Activated CD8-positive, alpha-beta memory T cell treated with anti-CD3 and anti-CD28 coated beads, Interleukin-2, amount 50 U/mL, for 4 hours (primary cell): Measurements from ENCODE around the gene DCLRE1A.
"Not testable (repeated sequence)": the region's sequence is repeated elsewhere in the genome, so short reads cannot be mapped to it uniquely, and the experiment has no call there.

Source experiments
- DNase-seq: peaks from one replicate; pipeline ENCODE4 v3.0.0-alpha.2; 2020

Gene DCLRE1A

GRCh38 chr10:113857210-113857609 lies 3.3 kb upstream of the DCLRE1A start:
- DNase-seq = no peak

GRCh38 chr10:113856563-113856962 lies 2.7 kb upstream of the DCLRE1A start:
- no peak for DNase-seq

DNA sequence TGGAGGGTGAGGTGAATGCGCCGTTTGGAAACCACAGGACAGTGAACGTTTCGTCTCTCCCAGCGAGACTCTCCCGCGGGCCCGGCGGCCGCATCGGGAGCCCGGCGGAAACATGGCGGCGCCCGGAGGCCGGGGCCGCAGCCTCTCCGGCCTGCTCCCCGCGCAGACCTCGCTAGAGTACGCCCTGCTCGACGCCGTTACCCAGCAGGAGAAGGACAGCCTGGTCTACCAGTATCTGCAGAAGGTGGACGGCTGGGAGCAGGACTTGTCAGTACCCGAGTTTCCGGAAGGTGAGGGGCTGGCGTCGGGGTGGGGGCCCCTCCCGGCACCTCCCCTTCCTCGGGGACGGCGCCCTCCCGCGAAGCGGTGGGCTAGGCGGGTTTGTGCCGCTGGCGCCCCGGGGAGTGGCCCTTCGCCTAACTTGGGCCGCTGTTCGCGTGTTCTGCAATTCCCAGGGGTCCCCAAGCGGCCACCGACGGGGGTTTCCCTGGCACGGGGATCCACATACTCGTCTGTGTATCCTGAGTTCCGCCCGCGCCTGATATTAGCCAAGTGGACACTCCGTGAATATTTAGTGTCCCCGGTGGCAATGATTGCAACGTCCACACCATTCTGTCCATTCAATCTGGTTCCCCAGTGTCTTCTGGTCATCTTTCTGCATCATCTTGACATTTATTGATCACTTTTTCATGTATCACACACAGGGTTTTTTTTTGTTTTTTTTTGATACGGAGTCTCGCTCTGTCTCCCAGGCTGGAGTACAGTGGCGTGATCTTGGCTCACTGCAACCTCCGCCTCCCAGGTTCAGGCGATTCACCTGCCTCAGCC lies 1.1 kb upstream of the DCLRE1A start:
- peak; percentile 41 for DNase-seq

DNA sequence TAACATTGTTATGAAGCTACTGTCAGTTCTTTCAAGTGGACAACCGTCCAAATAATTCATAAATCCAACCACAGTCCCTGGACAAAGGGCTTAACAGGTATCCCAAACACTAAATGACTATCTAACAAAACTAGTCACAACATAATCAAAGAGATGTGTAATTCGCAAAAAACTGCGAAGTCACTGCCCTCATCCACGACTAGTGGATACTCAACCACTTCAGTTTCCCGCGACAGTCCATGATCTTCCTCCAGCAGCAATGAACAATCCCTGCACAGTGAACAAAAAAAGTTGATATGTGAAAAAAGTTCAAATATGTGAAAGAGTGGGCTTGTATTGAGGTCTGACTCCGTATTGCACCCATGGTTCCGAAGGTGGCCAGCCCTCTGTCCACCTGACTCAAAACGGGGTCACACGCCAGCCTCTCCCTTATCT lies 287 bp downstream of the DCLRE1A start:
- DNase-seq = no peak

DNA sequence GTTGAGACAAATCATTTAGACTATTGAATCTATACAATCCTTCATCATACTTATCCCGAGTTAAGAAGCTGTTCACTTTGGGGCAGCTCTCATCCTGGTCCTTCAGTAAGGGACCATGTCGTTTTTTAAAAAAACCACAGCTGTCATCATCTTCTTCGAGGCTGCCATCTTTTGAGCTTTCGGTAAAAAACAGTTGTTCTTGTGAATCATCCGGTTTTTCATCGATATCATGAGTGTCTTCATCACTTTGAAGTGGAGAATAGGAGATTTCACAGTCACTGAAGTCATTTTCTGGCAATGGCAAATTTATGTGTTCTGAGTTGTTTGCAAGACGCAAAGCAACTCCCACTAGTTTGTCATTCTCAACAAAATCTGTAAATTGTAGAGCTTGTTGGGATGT lies 3.9 kb downstream of the DCLRE1A start:
- DNase-seq = no peak

- no peak for DNase-seq
Observed at GRCh38 chr10:113849140-113849803, 4.6 kb downstream of the DCLRE1A start.

DNA sequence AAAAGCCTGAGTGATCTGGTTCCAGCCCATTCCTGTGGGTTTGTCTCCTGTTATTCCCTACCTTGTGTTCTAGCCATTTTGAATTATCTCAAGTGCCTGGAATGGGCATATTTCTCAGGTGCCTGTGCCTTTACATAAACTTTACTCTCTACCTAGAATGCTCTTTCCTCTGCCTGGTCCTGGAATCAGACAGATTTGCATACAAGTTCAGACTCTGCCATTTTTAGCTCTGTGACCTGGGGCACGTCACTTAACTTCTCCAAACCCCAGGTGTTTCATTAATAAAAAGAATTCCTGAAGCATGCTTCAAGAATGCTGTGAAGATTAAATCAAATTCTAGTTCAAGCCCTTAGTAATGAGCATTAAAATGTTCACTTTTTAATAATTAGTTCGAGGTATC lies 7.8 kb downstream of the DCLRE1A start:
- no peak for DNase-seq

- no peak for DNase-seq
Observed at GRCh38 chr10:113843972-113844485, 9.9 kb downstream of the DCLRE1A start.

- DNase-seq = no peak
Observed at GRCh38 chr10:113842171-113842570, 11.7 kb downstream of the DCLRE1A start.

GRCh38 chr10:113828567-113828966 lies 25.3 kb downstream of the DCLRE1A start:
- DNase-seq = not testable (repeated sequence)

- no peak for DNase-seq
Observed at GRCh38 chr10:113825791-113826190, 28.1 kb downstream of the DCLRE1A start.

DNA sequence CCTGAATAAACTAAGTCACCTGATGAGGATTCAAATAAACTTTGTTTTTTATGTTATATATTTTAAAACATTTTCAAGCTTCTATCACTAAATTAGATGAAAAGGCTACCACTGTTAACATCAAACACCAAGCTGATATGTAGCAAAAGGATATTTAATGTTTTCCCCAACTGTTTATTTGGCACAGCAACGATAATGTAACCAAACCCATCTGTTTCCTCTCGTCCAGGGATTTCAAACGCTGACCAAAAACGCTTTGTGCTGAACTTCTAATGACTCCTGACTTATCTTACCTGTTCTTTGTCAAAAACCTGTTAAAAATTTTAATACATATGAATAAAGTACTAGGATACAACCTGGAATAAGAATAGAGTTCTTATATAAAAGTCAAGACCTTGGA lies 30.5 kb downstream of the DCLRE1A start:
- no peak for DNase-seq

DNA sequence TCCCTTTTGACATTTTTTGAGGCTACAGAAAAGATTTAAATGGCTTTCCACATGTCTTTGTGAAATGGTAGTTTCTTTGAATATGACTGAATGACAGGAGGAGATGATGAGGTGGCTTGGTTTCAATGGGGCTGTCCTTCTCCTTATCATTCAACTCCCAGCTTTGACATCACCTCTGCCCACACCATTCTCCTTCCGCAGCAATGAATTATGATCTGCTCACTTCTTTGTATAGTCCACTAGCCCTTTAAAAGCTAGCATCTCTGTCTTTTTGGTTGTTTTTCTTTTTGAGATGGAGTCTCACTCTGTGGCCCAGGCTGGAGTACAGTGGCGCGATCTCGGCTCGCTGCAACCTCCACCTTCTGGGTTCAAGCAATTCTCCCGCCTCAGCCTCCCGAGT lies 31.7 kb downstream of the DCLRE1A start:
- DNase-seq = no peak

GRCh38 chr10:113821306-113821705 lies 32.6 kb downstream of the DCLRE1A start:
- not testable (repeated sequence) for DNase-seq

GRCh38 chr10:113820507-113820906 lies 33.4 kb downstream of the DCLRE1A start:
- no peak for DNase-seq

DNA sequence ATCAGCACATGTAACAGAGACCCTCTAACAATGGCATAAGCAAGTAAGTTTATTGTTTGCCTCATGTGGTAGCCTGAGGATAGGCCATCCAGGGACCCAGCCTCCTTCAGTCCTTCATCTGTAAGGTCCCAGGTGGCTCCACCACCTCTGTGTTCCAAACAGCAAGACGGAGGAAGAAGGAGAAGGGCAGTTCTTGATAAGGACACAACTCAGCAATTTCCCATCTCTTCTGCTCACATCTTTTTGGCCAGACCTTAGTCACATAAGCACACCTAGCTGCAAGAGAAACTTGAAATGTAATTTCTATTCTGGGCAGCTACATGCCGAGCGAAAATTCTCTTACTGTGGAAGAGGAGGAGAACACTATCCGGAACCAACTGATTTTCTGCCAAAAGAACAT lies 33.9 kb downstream of the DCLRE1A start:
- DNase-seq = no peak

- DNase-seq = not testable (repeated sequence)
Observed at GRCh38 chr10:113814700-113815099, 39.2 kb downstream of the DCLRE1A start.

DNA sequence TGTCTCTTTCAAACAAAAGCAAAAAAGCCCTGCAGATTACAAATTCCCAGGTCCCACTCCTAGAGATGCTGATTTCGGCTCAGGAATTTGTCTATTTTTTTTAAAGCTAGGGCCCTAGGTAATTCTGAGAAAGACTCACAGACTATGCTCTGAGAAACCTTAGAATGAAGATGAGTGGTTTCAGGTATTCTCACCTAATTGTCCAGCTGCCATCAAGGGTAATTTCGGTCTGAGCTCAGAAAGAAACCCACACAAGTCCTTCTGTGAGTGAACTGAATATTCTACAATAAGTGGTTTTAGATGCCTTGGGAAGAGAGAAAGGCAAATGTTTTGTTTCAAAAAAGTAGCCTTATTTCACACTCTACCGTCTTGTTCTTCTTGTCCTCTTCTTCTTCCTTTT lies 45.7 kb downstream of the DCLRE1A start:
- no peak for DNase-seq

DNA sequence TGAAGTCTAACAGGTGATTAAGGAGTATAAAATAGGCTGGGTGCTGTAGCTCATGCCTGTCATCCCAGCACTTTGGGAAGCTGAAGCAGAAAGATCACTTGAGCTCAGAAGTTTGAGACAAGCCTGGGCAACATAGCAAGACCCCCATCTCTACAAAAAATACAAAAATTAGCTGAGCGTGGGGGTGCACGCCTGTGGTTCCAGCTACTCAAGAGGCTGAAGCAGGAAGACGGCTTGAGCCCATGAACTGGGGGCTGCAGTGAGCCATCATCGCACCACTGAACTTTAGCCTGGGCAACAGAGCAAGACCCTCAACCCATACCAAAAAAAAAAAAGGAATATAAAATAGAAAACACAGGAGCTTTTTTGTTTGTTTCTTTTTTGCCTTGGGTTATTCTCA lies 47.4 kb downstream of the DCLRE1A start:
- DNase-seq = no peak

DNA sequence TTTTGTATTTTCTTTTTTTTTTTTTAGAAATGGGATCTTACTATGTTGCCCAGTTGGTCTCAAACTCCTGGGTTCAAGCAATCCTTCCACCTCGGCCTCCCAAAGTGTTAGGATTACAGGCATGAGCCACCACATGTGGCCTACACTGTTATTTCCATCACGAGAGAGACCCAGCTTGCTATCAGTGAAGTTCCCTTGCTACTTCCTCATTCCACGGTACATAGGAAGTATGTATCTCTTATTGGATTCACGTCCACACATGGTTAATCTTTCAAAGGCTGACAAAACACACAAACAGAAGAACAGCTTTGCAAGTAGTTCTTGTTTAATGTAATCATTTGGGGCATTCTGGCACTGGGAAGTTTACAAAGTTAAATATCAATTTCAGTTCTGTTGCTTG lies 50.9 kb downstream of the DCLRE1A start:
- no peak for DNase-seq

- DNase-seq = no peak
Observed at GRCh38 chr10:113801569-113801968, 52.3 kb downstream of the DCLRE1A start.

GRCh38 chr10:113791691-113792090 lies 62.2 kb downstream of the DCLRE1A start:
- no peak for DNase-seq

- DNase-seq = no peak
Observed at GRCh38 chr10:113788604-113789083, 65.2 kb downstream of the DCLRE1A start.
